Measurements from ENCODE around the gene DAZ2.
"Not testable (repeated sequence)": the region's sequence is repeated elsewhere in the genome, so short reads cannot be mapped to it uniquely, and the experiment has no call there.

DAZ2 gene

GRCh38 chrY:23219233-23219632 is at the start of gene DAZ2:
Gene DAZ2, plus strand, starts transcription at chrY:23219533. Its CDS starts 208 bp downstream, at chrY:23219741.
- DNase-seq (ENCODE audit: low read depth in 2 of 3, low spot score in 1 of 3), result not testable (repeated sequence)

- DNase-seq (ENCODE audit: low read depth in 2 of 3, low spot score in 1 of 3), result not testable (repeated sequence)
Measured at GRCh38 chrY:23198908-23199307, 20.4 kb upstream of the DAZ2 start, which contains the start of gene DAZ1. Gene DAZ1, minus strand, starts transcription at chrY:23199008. Its CDS starts 208 bp downstream, at chrY:23198800.

- DNase-seq (ENCODE audit: low read depth in 2 of 3, low spot score in 1 of 3), result not testable (repeated sequence)
Measured at GRCh38 chrY:23207455-23207854, 11.9 kb upstream of the DAZ2 start.

- not testable (repeated sequence) for DNase-seq (ENCODE audit: low read depth in 2 of 3, low spot score in 1 of 3)
Measured at GRCh38 chrY:23209802-23210495, 9.4 kb upstream of the DAZ2 start.

- DNase-seq (ENCODE audit: low read depth in 2 of 3, low spot score in 1 of 3), result not testable (repeated sequence)
Measured at GRCh38 chrY:23210681-23211080, 8.7 kb upstream of the DAZ2 start.

Data from stimulated activated CD4-positive, alpha-beta T cell treated with anti-CD3 and anti-CD28 coated beads, Interleukin-12 subunit alpha, Interleukin-12 subunit beta, amount 100 ng/mL, for 48 hours (primary cell).